ENCODE results near the gene LTBP1.

- TF ChIP-seq CTCF (IDR thresholded peaks at IDR 0.05; ENCODE audit: low read depth, low read length, poor library complexity, severe bottlenecking), result no peak
- no peak for TF ChIP-seq EZH2phosphoT487 (IDR thresholded peaks at IDR 0.05; ENCODE audit: borderline replicate concordance, low read length)
Observed at GRCh38 chr2:33250417-33251029, 303.8 kb downstream of the LTBP1 start.

Data from DOHH2 (cell line).